ENCODE data around the gene MTHFR.

Gene MTHFR

DNA sequence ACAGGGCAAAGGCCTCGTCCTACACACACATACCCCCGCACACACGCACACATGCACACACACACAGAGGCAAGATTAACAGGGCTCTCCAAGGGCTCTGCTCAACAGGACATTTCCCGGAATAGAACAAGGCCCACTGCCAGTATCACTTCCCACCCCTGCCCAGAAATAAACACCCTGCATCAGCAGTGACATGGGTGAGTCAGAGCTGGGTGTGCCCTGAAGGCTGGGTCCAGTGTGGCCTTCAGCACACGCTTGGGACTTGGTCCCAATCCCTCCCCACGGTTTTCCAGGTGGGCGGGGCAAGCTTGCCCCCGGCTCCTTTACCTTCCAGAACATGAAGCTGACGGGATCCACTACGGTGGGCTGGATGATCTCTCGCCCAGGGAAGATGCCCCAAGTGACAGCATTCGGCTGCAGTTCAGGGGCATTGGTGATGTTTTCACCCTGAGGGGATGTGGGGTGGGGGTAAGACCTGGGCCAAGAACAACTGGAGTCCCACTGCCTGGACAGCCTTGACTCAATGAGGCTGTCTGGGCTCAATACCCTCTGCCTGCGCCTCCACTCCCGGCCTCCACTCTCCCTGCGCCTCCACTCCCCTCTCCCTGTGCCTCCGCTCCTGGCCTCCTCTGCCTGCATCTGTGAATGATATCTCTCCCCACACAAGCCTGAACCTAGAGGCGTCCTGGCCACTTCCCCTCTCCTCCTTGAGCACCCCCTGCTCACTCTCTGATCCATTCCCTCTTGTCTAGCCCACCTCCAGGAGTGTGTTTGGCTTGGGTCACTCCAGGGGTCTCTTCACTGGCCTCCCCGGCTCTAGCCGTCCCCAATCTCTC is 14.7 kb downstream of the MTHFR start (continued):
- TF ChIP-seq ZIC2 (tag by site-specific recombination; IDR thresholded peaks at IDR 0.05) (peak; percentile 83), KLF9 (tag by site-specific recombination; IDR thresholded peaks at IDR 0.05; ENCODE audit: low read depth) (peak; percentile 52)

DNA sequence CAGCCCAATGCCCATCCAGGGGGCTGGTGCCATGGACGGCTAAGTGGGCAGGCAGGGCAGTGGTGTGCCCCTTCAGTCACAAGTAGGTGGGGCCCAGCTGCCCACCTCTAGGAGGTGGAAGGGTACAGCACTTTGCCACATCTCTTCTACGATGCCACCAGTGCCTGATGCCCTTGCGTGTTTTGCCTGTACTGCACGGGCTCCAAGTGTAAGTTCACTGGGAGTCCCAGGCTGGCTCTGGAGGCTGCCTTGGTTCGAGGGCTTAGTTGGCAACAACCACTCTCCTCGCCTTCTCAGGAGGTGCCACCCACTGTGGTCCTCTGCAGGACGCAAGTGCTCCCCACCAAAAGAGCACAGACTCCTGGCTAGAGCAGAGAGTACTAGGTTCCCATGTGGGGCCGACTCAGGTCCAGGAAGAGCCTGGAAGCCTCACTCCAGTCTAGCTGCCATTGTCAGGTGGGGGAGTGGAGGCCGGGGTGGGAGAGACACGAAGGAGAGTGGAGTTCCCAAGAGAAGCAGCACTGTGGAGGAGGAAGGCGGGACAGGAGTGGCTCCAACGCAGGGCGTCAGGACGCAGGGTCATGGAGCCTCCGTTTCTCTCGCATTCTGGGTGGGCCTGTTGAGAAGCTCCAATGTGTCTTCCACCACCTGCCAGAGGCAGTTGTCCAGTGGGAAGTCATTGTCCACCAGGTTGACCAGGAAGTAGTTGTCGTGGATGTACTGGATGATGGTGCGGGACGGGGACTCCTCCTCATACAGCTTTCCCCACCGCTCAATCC is 15.5 kb downstream of the MTHFR start:
- no peaks in the 10 kb centered on the region for H3K4me1 ChIP-seq (ENCODE audit: control insufficient read depth, insufficient read depth, low read length)
- TF ChIP-seq, protein P1, sequence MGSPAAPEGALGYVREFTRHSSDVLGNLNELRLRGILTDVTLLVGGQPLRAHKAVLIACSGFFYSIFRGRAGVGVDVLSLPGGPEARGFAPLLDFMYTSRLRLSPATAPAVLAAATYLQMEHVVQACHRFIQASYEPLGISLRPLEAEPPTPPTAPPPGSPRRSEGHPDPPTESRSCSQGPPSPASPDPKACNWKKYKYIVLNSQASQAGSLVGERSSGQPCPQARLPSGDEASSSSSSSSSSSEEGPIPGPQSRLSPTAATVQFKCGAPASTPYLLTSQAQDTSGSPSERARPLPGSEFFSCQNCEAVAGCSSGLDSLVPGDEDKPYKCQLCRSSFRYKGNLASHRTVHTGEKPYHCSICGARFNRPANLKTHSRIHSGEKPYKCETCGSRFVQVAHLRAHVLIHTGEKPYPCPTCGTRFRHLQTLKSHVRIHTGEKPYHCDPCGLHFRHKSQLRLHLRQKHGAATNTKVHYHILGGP (tag by site-specific recombination; IDR thresholded peaks at IDR 0.05): no peak
- TF ChIP-seq, protein P2, sequence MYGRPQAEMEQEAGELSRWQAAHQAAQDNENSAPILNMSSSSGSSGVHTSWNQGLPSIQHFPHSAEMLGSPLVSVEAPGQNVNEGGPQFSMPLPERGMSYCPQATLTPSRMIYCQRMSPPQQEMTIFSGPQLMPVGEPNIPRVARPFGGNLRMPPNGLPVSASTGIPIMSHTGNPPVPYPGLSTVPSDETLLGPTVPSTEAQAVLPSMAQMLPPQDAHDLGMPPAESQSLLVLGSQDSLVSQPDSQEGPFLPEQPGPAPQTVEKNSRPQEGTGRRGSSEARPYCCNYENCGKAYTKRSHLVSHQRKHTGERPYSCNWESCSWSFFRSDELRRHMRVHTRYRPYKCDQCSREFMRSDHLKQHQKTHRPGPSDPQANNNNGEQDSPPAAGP (tag by site-specific recombination; IDR thresholded peaks at IDR 0.05): no peak
- TF ChIP-seq BCL11A (tag by site-specific recombination; IDR thresholded peaks at IDR 0.05; ENCODE audit: low read depth) (no peak), ZNF596 (tag by site-specific recombination; IDR thresholded peaks at IDR 0.05) (no peak), ZNF114 (tag by site-specific recombination; IDR thresholded peaks at IDR 0.05) (no peak), ZBTB21 (tag by site-specific recombination; IDR thresholded peaks at IDR 0.05) (no peak), ZNF777 (tag by site-specific recombination; IDR thresholded peaks at IDR 0.05; ENCODE audit: borderline replicate concordance) (no peak), ZNF701 (tag by site-specific recombination; IDR thresholded peaks at IDR 0.05) (no peak), ZNF274 (IDR thresholded peaks at IDR 0.05; ENCODE audit: low read length) (no peak), ZNF274 (tag by site-specific recombination; IDR thresholded peaks at IDR 0.05; ENCODE audit: borderline replicate concordance) (no peak), ZFP37 (tag by site-specific recombination; IDR thresholded peaks at IDR 0.05) (no peak), ZNF404 (tag by site-specific recombination; IDR thresholded peaks at IDR 0.05) (no peak), ZNF433 (tag by site-specific recombination; IDR thresholded peaks at IDR 0.05; ENCODE audit: low read depth) (no peak)
- TF ChIP-seq, protein P3, sequence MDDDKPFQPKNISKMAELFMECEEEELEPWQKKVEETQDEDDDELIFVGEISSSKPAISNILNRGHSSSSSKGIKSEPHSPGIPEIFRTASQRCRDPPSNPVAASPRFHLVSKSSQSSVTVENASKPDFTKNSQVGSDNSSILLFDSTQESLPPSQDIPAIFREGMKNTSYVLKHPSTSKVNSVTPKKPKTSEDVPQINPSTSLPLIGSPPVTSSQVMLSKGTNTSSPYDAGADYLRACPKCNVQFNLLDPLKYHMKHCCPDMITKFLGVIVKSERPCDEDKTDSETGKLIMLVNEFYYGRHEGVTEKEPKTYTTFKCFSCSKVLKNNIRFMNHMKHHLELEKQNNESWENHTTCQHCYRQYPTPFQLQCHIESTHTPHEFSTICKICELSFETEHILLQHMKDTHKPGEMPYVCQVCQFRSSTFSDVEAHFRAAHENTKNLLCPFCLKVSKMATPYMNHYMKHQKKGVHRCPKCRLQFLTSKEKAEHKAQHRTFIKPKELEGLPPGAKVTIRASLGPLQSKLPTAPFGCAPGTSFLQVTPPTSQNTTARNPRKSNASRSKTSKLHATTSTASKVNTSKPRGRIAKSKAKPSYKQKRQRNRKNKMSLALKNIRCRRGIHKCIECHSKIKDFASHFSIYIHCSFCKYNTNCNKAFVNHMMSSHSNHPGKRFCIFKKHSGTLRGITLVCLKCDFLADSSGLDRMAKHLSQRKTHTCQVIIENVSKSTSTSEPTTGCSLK (tag by site-specific recombination; IDR thresholded peaks at IDR 0.05): no peak
- no peaks in the 10 kb centered on the region for H3K9me3 ChIP-seq (ENCODE audit: control insufficient read depth, insufficient read depth, low read depth, low read length)
- H3K36me3 ChIP-seq (ENCODE audit: control insufficient read depth in 2 of 2, insufficient read depth in 1 of 2, low read length in 2 of 2): peaks cover 0 to 48% of the 10 kb centered on the region in 2 experiments; a peak in 1 of 3 replicates
- H3K27ac ChIP-seq (ENCODE audit: extremely low read depth, low read depth, low read length): no peak overlapping the region
- CTCF ChIA-PET: interaction anchor here (0.6 kb wide), 1 partner anchor 224 kb away, joined by 4 read pairs; no protein-coding TSS in a partner anchor
- POLR2A ChIA-PET: interaction anchor here (1.3 kb wide), 1 partner anchor 13 kb away, joined by 4 read pairs; no protein-coding TSS in a partner anchor
- no peak overlapping the region for H3K4me3 ChIP-seq (ENCODE audit: low read depth, low read length)

Measured in HEK293 (cell line).